GM19395 (cell line): ENCODE results near the gene NIPSNAP2.
"Not testable (repeated sequence)": the region's sequence is repeated elsewhere in the genome, so short reads cannot be mapped to it uniquely, and the experiment has no call there.

Source experiments
- ATAC-seq: cut with Tn5 transposase; IDR thresholded peaks from one replicate; pipeline ENCODE4 v1.9.1; 2021; ENCODE audit warnings: mild to moderate bottlenecking, moderate library complexity; ENCODE audit not compliant: unreplicated experiment

Gene NIPSNAP2

DNA sequence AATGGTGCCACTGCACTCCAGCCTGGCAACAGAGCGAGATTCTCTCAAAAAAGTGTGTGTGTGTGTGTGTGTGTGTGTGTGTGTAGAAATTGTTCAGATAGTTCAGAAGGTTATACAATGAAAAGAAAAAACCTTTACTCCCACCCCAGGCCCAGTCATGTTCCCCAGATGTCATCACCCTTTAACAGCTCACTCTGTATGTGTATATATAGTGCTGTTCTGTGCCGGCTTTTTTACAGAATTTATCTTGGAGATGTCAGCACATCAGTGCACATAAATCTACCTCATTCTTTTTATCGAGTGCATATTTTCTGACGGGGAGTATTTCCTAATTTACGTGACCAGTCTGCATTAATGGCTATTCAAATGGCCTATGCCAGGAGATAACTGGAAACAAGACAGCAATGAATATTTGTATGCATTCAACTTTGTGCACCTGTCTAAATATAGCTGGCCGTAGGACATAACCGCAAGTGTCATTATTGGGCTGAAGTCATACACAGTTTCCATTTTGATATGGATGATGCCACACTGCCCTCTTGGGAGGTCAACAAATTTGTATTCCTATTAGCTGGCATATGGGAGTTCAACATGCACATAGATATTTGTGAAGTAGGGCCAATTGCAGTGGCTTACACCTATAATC lies 11.7 kb downstream of the NIPSNAP2 start:
- ATAC-seq = no peak

GRCh38 chr7:55977831-55978230 lies 13.4 kb downstream of the NIPSNAP2 start:
- no peak for ATAC-seq

DNA sequence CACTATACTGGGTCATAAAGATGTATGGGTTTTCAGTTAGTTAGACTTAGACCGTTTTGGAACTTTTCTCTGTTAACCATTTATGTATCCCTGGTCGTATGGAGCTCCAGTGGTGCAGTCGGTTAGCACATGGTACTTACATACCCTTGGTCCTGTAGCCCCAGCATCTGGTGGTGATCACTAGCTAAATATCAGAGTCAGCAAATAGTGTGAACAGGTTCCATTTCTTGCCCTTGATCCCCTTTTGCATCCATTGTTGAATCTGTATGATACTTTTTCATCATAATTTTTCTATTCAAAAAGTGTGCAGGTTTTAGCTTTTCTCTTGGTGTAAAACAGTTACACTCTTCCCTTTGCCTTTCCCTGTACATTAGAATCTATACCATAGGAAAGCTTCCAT lies 15.9 kb downstream of the NIPSNAP2 start:
- no peak for ATAC-seq

DNA sequence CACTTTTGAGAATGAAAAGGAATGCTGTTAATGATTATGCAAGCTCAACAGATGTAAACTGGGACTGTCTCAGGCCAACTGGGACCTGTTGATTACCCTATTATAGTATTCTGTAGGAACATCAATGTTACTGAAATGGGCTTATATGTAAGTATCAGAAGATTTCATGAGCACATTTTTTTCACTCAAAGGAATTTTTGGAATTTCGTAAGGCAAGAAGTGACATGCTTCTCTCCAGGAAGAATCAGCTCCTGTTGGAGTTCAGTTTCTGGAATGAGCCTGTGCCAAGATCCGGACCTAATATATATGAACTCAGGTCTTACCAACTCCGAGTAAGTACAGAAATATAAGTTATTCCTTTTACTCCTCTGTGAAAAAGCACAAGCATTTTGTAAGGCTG lies 19.2 kb downstream of the NIPSNAP2 start:
- no peak for ATAC-seq

GRCh38 chr7:55992346-55992745 lies 28.0 kb downstream of the NIPSNAP2 start:
- ATAC-seq = no peak

DNA sequence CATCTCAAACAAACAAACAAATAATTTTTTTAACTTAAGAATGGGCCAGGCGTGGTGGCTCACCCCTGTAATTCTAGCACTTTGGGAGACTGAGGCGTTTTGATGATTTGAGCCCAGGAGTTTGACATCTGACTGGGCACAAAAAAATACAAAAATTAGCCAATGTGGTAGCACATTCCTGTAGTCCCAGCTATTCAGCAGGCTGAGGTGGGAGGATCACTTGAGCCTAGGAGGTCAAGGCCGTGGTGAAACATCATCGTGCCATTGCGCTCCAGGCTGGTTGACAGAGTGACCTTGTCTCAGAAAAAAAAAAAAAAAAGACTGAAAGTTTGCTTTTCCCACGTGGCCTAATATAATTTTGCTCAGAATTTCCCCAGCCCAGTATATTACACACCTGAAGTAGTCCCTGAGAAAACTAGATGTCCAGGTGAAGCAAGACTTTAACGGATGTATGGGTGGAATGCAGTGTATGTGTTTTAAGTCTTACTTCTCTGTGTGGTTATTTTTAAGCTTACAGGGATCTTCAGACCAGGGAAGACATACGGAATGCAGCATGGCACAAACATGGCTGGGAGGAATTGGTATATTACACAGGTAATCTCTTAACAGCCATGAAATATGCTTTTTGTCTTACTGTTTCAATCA lies 32.6 kb downstream of the NIPSNAP2 start:
- no peak for ATAC-seq

DNA sequence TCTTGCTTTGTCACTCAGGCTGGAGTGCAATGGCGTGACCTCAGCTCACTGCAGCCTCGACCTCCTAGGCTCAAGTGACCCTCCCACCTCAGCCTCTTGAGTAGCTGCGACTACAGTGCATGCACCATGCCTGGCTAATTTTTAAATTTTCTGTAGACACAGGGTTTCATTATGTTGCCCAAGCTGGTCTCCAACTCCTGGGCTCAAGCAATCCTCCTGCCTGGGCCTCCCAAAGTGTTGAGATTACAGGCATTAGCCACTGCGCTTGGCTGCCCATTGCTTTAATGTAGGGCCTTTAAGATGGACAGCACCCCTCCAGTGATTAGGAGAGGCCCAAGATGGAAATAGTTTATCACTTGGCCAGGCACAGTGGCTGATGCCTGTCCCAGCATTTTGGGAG lies 39.4 kb downstream of the NIPSNAP2 start:
- no peak for ATAC-seq

DNA sequence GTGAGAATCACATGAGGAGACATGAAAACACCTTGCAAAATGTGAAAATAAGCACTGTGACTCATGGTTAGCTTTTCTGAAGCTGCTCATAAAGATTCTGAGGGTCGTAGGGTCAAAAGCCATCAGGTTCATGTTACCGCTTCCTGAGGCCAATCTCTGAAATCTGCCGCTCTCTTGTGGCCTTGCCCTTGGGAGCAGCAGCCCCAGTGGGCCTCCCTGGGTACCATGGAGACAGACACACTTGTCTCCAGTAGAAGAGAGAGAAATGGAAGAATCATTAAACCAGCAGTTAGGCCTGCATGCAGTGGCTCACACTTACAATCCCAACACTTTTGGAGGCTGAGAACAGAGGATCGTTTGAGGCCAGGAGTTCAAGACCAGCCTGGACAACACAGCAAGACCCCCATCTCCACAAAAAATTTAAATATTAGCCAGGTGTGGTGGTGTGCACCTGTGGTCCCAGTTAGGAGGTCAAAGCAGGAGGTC lies 42.8 kb downstream of the NIPSNAP2 start:
- no peak for ATAC-seq

DNA sequence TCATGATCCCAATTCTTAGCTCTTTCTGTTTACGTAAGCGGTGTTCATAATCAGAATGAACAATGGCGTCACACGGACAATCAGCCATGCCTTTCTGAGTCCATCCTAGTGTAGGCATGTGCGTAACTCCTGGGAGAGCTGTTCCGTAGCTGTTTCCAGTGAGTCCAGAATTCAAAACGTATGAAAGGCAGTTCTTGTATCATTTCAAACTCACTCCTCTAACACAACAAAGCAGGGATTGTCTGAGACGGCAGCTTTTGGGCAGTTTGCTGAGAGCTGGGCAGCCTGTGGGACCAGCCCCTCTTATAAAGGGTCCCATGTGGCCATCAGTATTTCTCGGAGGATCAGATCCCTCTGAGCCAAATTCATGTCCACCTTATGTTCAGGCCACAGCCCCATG lies 43.5 kb downstream of the NIPSNAP2 start:
- ATAC-seq = no peak

DNA sequence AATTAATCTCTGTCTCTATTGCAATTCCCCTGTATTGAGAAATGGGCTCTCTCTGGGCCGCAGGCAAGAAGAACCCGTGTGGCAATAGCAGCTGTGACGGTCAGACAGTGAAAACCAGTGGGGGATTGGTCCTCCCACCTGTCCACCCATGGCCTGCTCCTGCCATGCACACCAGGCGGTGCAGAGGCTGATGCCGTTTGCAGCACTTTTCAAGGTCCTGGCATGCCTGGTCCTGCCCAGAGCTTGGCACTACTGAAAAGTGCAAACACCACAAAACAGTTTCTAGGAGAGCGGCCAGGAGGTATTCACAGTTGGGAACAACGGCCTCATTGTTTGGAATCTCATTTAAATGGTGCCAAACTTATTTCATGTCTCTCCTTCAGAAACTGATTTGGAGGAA lies 45.3 kb downstream of the NIPSNAP2 start:
- no peak for ATAC-seq

DNA sequence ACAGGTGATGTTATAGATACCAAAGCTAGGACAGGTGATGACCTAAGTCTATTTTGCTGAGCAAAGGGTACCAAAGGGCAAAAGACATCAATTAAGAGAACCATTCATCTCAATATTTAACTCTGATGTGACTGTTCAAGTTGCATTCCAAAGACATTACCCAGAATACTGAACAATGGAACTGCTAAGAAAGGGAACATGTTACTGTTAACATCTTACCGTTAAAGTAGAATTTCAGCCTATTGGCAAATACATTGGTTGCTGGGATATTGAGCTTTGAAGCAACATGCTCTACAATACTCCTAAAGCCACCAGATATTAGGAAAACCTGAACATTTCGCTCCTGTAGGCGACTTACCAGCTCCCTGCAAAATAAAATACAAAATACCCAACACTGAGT lies 52.6 kb downstream of the NIPSNAP2 start:
- ATAC-seq = not testable (repeated sequence)

- ATAC-seq = no peak
Observed at GRCh38 chr7:56019501-56019900, 55.1 kb downstream of the NIPSNAP2 start.

DNA sequence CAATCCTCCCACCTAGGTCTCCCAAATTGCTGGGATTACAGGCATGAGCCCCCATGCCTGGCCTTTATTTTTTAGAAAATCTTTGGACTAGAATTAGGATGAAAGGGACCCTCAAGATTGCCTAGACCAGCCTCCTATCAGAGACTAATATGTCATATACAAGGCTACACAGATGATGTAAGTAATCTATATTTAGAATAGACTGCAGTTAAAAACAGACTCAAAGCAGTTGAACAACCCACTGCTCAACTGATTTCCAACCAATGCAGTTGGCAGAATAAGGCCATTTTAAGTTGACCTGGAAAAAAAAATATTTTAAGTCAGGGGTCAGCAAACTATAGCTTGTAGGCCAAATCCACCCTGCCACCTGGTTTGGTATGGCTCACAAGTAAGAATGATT lies 59.1 kb downstream of the NIPSNAP2 start:
- ATAC-seq = no peak

DNA sequence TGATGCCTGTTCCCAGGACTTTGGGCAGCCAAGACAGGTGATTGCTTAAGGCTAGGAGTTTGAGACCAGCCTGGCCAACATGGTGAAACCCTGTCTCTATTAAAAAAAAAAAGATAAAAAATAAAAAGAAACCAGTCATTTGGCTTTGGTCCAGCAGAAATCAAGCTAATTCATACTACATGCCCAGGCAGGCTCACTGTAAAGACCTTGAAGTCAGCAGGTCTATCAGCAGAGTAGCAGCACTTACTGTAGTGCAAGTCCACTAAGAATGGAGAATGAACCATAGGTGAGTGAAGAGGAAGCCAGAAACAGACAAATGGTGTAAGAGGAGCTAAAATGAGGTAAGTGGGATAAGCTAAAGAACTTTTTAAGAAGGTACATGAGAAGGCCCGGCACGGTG lies 62.2 kb downstream of the NIPSNAP2 start:
- no peak for ATAC-seq

GRCh38 chr7:56028942-56029630 lies 64.7 kb downstream of the NIPSNAP2 start:
- ATAC-seq = no peak

- ATAC-seq = no peak
Observed at GRCh38 chr7:56030340-56030739, 66.0 kb downstream of the NIPSNAP2 start.

DNA sequence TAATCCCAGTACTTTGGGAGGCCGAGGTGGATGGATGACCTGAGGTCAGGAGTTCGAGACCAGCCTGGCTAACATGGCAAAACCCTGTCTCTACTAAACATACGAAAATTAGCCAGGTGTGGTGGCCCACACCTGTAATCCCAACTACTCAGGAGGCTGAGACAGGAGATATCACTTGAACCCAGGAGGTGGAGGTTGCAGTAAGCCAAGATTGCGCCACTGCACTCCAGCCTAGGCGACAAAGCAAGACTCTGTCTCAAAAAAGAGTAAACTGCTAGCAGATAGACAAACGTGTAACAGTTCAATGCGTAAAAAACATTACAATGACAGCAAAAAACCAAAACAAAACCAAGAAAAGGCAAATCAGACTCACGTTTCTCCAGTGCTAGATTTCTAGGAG lies 67.2 kb downstream of the NIPSNAP2 start:
- not testable (repeated sequence) for ATAC-seq

- not testable (repeated sequence) for ATAC-seq
Observed at GRCh38 chr7:56032578-56032977, 68.2 kb downstream of the NIPSNAP2 start.

GRCh38 chr7:56033671-56034432 lies 69.5 kb downstream of the NIPSNAP2 start:
- ATAC-seq = peak; percentile 97

GRCh38 chr7:56040730-56041129 lies 76.3 kb downstream of the NIPSNAP2 start:
- no peak for ATAC-seq

- not testable (repeated sequence) for ATAC-seq
Observed at GRCh38 chr7:56045758-56046157, 81.4 kb downstream of the NIPSNAP2 start.
